GM10847 (cell line): Measurements from ENCODE around the gene PNPLA1.

ENCODE experiments used
- POLR2A ChIP-seq: IDR thresholded peaks from 2 replicates; pipeline ENCODE4 v1.6.1; 2011; ENCODE audit not compliant: insufficient read length; ENCODE audit errors: extremely low read depth

Gene PNPLA1

GRCh38 chr6:36243562-36244212, 26.2 kb upstream of the PNPLA1 start:
- TF ChIP-seq POLR2A: no peak

DNA sequence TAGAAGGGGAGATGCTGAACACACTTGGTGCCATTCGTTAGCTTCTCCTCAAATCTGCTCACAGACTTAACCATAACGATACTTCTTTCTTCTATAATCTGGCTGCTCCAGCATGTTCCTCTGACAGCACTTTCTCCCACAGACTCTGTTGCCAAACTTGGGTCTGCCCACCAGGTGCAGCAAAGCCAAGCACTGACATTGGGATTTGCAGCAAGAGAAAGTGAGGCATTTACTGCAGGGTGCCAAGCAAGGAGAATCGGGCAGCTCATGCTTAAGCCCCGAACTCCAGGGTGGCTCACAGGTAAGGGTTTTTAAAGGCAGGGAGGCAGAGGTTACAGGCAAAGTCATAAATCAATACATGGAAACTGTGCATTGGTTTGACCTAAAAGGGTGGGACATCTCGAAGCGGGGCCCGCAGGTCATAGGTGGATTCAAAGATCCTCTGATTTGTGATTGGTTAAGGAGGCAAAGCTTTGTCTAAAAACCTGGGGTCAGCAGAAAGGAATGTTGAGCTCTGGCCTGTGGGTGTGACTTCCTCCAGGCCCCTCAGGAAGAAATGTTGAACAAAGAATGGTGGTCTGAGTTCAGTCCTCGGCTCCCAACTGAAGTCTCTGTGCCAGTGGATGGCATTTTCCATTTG, 25.1 kb upstream of the PNPLA1 start:
- no peak for TF ChIP-seq POLR2A

DNA sequence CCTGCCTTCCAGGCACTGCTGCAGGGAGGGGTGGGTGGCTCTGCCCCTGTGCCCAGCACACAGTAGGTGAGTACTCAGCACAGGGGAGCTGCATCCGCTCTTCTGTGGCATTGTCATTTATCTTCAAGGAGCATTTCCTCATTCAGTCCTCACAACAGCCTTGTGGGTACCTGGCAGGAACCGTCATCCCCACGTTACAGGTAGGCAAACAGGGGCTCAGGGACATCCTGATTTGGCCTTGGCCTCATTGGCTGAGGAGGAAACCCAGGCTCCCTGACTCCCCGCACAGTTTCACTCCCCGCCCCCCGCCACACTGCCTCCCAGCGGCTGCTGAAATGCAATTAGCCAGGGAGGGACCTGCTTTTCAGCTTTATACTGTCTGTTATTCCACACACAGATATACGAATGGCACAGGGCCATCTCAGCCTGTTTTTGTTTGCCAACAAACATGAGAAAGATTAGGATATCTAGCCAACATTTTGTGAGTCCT, 24.2 kb upstream of the PNPLA1 start:
- TF ChIP-seq POLR2A: no peak

DNA sequence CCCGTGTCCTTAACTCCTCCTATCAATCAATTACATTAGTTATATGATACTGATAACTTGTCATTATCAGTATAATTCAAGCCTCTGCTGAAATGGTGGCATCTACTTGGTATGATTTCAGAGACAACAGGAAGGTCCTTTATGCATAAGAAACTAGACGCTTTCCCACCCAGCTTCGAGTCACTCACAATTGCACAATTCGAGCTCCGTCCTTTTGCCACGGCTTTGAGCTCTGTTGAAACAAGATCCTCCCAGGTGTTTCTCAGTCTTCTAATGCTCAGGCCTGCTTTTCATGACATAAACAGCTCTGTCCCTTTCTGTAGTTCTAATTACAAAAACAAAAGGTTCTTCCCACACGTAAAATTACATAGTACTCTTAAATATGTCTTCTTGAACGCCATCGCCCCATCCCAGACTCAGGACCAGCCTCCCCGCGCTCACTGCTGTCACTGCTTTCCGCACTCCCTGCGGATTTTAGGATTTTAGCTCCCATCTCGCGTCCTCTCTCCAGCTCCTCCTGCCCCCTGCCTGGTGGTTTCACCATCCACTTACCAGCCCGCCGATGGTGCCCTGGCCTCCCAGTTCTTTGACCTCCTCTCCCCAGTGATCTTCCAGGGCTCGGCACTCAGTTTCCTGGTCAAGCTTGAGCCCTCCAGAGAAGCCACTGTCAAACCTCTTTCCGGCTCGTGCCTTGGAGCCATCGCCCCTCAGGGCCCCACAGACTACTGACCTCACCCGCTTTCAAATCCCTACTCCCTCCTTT, 23.2 kb upstream of the PNPLA1 start:
- no peak for TF ChIP-seq POLR2A

GRCh38 chr6:36247693-36248092, 22.2 kb upstream of the PNPLA1 start:
- TF ChIP-seq POLR2A: no peak

- no peak for TF ChIP-seq POLR2A
Observed at GRCh38 chr6:36248980-36249379, 20.9 kb upstream of the PNPLA1 start.

- no peak for TF ChIP-seq POLR2A
Observed at GRCh38 chr6:36249536-36249935, 20.3 kb upstream of the PNPLA1 start.

DNA sequence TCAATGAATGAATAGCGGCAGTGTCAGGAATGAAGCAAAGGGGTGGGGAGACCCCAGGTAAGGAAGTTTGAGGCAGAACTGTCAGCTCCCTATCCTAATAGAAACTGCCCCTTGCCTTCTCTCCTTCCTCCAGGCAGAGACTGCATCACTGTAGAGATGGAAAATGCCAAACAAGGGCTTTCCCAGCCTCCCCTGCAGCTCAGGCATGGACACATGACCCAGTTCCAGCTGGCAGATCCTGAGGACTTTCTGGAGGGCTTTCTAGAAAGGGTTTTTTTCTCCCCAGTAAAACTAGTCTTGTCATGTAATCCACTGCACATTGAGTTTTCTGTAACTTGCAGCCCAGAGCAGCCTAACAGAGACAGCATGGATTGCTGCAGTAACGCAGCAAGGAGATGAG, 17.9 kb upstream of the PNPLA1 start:
- TF ChIP-seq POLR2A: no peak

DNA sequence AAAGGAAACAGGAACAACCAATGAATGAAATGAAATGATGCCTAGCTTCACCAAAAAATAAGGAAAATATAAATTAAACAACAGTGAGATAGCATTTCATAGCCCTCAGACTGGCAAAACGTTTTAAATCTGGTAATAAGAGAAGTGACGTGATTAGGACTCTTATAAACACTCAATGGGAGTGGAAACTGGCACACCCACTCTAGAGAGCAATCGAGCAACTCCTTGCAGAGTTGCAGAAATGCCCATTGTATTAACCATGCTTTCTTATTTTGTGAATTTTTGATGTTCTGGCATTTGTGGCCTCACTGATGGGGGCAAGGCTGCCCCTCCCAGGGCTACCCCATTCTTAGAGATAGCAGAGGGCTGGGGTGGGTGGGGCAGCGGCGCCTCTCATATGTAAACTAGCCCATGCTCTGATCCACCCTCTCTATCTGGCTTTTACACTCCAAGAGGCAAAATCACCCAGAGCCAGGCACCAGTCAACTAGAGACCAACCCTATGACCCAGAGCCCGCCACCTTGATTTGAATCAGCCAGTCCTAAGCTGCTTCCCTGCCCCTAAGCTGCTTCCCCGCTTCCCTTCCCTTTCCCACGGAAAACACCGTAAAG, 6.4 kb upstream of the PNPLA1 start:
- no peak for TF ChIP-seq POLR2A

DNA sequence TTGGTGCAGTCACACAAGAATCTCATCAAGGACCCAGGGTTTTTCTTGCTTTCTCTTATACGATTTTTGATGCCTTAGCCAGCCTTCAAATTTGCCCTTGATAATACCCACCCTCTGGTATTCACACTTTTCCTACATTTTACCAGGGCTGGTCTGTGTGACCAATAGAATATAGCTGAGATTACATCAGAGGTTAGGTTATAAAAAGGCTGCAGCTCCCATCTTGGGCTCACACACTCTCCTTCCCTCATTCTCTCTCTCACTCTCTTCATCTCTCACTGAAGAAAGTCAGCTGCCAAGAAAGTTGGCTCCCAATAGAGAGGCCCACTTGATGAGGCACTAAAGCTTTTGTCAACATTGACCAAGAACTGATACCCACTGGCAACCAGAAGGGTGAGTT, 4.1 kb upstream of the PNPLA1 start:
- TF ChIP-seq POLR2A: no peak

DNA sequence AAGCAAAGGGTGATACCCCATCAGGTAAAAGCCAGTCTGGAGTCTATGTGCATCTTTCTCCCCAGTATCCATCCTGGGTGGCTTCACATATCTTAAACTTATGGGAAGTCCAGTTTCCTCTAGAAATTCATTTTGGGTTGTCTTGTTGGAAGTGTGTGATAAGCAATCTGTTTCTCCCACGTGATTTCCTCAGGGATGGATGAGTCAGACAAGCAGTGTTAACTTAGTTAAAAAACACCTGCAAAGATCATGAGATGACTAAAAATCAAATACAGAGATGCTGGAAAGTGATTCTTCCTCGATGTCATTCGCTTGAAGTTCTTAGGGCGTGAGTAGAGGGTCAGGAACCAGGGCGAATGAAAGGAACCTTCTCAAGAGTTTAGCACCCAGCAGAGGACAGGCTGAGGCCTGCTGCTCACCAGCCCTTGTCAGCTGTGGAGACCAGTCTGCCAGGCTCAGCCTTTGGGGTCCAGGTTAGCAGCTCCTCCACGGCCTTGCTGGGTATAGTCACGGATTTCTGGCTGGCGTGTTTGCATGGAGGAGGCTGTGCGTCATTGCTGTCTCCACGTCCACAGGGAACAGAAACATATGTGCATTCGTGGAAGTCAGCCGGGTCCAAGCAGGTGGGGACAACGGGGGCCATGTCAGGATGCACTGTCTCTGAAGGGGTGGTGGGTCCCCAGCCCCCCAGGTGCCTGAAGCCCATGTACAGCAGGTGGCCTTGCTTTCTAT, 2.8 kb upstream of the PNPLA1 start:
- TF ChIP-seq POLR2A: no peak

DNA sequence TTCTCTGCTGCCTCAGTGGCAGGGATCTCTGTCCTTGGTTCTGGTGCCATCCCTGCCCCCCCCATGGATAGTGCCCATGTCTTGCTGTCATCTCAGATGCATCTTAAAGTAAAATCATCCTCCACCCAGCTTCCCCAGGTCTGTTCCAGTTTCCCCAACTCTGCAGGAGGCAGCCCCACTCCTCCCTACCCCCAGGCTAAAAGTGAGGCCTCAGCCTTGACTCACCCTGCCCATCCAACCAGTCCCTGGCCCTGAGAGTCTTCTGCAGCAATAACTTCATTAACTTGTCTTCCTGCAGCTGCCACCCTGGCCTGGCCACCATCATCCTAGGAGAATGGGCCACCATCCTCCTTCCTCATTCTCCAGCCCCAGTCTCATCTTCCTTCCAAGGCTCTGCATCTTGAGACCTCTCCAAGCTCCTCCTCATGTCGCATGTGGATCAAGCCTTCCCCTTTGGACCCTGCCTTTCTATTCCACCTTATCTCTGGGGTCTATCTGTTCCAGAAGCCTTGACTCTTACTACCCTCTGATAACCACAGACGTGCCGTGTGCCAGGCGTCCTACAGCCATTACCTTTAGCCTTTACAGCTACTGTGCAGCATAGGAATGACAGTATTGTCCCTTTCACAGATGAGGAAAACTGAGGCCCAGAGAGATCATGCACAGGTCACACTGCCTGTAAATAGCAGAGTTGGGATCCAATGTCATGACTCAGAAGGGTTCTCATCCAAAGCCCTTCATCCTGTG, 2.0 kb upstream of the PNPLA1 start:
- no peak for TF ChIP-seq POLR2A

- TF ChIP-seq POLR2A: no peak
Observed at GRCh38 chr6:36268478-36269275, 1.2 kb upstream of the PNPLA1 start.

DNA sequence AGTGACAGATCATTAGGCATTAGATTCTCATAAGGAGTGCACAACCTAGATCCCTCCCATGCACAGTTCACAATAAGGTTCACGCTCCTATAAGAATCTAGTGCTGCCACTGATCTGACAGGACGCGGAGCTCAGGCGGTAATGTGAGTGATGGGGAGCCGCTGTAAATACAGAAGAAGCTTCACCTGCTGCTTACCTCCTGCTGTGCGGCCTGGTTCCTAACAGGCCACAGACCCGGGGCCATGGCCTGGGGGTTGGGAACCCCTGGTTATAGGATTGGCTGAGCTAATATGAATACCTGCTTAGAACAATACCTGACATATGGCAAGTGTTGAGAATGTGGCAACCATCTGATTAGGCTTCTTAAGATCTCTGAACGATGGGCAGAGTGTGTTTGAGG, 2.4 kb downstream of the PNPLA1 start:
- no peak for TF ChIP-seq POLR2A
